Neural cell (in vitro differentiated cells): ENCODE measurements around the gene JAZF1. TPM values are rescaled to one million over a fixed set of nuclear protein-coding genes. Genes with fewer than 3 reads are reported as not detected.

ENCODE experiments used
- H2AFZ ChIP-seq: fragments of 200-600, 300-800 bp; sonication (generic), shearing (Covaris generic); 2 replicates; pipeline ENCODE4 v1.6.0; 2014; ENCODE audit warnings: low read depth, mild to moderate bottlenecking, antibody characterized with exemption, low read length, moderate library complexity
- H3F3A ChIP-seq: fragments of 200-600 bp; shearing (Covaris generic); 2 replicates; pipeline ENCODE4 v1.6.1; 2016; ENCODE audit warnings: mild to moderate bottlenecking, moderate library complexity, mixed read lengths, antibody characterized with exemption, low read length; ENCODE audit not compliant: insufficient read depth, poor library complexity, severe bottlenecking
- H3K27ac ChIP-seq: fragments of 200-600, 300-800 bp; sonication (generic), shearing (Covaris generic); 2 replicates; pipeline ENCODE4 v1.5.1; 2014; ENCODE audit warnings: mild to moderate bottlenecking, low read length, moderate library complexity
- H3K27me3 ChIP-seq: fragments of 300-800, 200-600 bp; sonication (generic), shearing (Covaris generic); 2 replicates; pipeline ENCODE4 v1.6.0; 2014; ENCODE audit warnings: mild to moderate bottlenecking, low read depth, low read length, moderate library complexity; ENCODE audit not compliant: insufficient read depth
- H3K36me3 ChIP-seq: fragments of 300-800, 200-600 bp; sonication (generic), shearing (Covaris generic); 2 replicates; pipeline ENCODE4 v1.5.1; 2014; ENCODE audit warnings: mild to moderate bottlenecking, antibody characterized with exemption, low read length, moderate library complexity; ENCODE audit not compliant: insufficient read depth
- H3K4me2 ChIP-seq: fragments of 300-800, 200-600 bp; sonication (generic), shearing (Covaris generic); 2 replicates; pipeline ENCODE4 v1.6.0; 2014; ENCODE audit warnings: mild to moderate bottlenecking, low read length
- H3K4me3 ChIP-seq: fragments of 300-800, 200-600 bp; sonication (generic), shearing (Covaris generic); 2 replicates; pipeline ENCODE4 v1.5.1; 2014; ENCODE audit warnings: mild to moderate bottlenecking, low read length, moderate library complexity
- H3K79me2 ChIP-seq: fragments of 200-600 bp; shearing (Covaris generic); replicated peaks from 2 replicates; pipeline ENCODE4 v1.6.0; 2014; ENCODE audit warnings: mild to moderate bottlenecking, low read length, moderate library complexity; ENCODE audit not compliant: insufficient read depth
- H3K9ac ChIP-seq: fragments of 300-800, 200-600 bp; sonication (generic), shearing (Covaris generic); 2 replicates; pipeline ENCODE4 v1.6.1; 2016; ENCODE audit warnings: mild to moderate bottlenecking, low read length, mixed read lengths
- H3K9me2 ChIP-seq: fragments of 200-600 bp; shearing (Covaris generic); 2 replicates; pipeline ENCODE4 v1.6.1; 2016; ENCODE audit warnings: mild to moderate bottlenecking, low read length, mixed read lengths; ENCODE audit not compliant: insufficient read depth
- H3K9me3 ChIP-seq: fragments of 200-600, 300-800 bp; sonication (generic), shearing (Covaris generic); 2 replicates; pipeline ENCODE4 v1.6.1; 2016; ENCODE audit warnings: mild to moderate bottlenecking, mixed run types, low read length, moderate library complexity, mixed read lengths
- H4K20me1 ChIP-seq: fragments of 200-600 bp; shearing (Covaris generic); 2 replicates; pipeline ENCODE4 v1.6.1; 2016; ENCODE audit warnings: mild to moderate bottlenecking, mixed run types; ENCODE audit not compliant: insufficient read depth
- EP300 ChIP-seq: fragments of 450-650 bp; conservative IDR thresholded peaks from 2 replicates; pipeline ENCODE4 v1.6.1; 2014; ENCODE audit warnings: antibody characterized with exemption, mild to moderate bottlenecking, moderate library complexity; ENCODE audit not compliant: poor library complexity, severe bottlenecking
- EZH2 ChIP-seq: fragments of 200-600, 300-800 bp; shearing (Covaris generic), sonication (generic); IDR thresholded peaks from 2 replicates; pipeline ENCODE4 v1.6.1; 2014; ENCODE audit warnings: antibody characterized with exemption, low read length, borderline replicate concordance, mild to moderate bottlenecking; ENCODE audit not compliant: insufficient read depth, poor library complexity, severe bottlenecking
- MXI1 ChIP-seq: fragments of 450-650 bp; conservative IDR thresholded peaks from 2 replicates; pipeline ENCODE4 v1.6.1; 2014; ENCODE audit warnings: antibody characterized with exemption, mild to moderate bottlenecking; ENCODE audit not compliant: poor library complexity, severe bottlenecking
- POLR2AphosphoS5 ChIP-seq: IDR thresholded peaks from 2 replicates; pipeline ENCODE4 v1.6.1; 2012
- RAD21 ChIP-seq: fragments of 450-650 bp; conservative IDR thresholded peaks from 2 replicates; pipeline ENCODE4 v1.6.1; 2014; ENCODE audit warnings: antibody characterized with exemption, mild to moderate bottlenecking, moderate library complexity
- SMC3 ChIP-seq: fragments of 450-650 bp; conservative IDR thresholded peaks from 2 replicates; pipeline ENCODE4 v1.6.1; 2014; ENCODE audit warnings: antibody characterized with exemption, mild to moderate bottlenecking, moderate library complexity; ENCODE audit not compliant: poor library complexity
- TAF1 ChIP-seq: IDR thresholded peaks from 2 replicates; pipeline ENCODE4 v1.6.1; 2012; ENCODE audit warnings: low read depth
- polyA plus RNA-seq: library from polyadenylated mRNA; depleted of rRNA; stranded (reverse); fragments of >200 nt; gene quantifications from 2 replicates; pipeline ENCODE4 v1.2.3, GENCODE V29; 2014
- TF ChIP-seq, protein P1 (sequence below): fragments of 450-650 bp; IDR thresholded peaks from 2 replicates; pipeline ENCODE4 v1.5.1; 2014; ENCODE audit warnings: antibody characterized with exemption, mild to moderate bottlenecking, moderate library complexity; ENCODE audit not compliant: poor library complexity, severe bottlenecking
- TF ChIP-seq, protein P2 (sequence below): IDR thresholded peaks from 2 replicates; pipeline ENCODE4 v1.6.1; 2012; ENCODE audit warnings: borderline replicate concordance

Gene JAZF1
- polyA plus RNA-seq, 1 donor from 2014 or later: 29.5 TPM

DNA sequence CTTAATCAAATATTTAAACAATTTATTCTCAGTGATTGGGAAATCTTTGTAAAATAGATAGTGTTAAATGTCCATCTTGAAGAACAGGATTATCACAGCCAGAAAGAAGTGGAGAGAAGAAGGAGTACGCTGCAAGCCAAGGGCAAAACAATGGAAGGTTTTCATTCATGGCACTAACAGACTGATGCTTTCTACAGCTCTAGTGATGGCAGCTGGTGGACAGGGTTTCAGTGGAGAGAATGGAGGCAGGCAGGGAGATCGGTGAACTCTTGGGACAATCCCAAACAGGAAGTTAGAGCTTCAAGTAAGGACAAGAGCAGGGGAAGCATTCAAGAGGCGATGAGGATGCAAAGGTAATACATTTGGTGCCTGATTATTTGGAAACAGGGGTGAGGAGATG is 207.0 kb downstream of the JAZF1 start:
- no peak overlapping the region for H3K4me3 ChIP-seq
- H2AFZ ChIP-seq: no peak overlapping the region
- TF ChIP-seq EZH2 (no peak), POLR2AphosphoS5 (no peak), RAD21 (no peak), SMC3 (no peak), TAF1 (no peak), EP300 (no peak)
- TF ChIP-seq, protein P1, sequence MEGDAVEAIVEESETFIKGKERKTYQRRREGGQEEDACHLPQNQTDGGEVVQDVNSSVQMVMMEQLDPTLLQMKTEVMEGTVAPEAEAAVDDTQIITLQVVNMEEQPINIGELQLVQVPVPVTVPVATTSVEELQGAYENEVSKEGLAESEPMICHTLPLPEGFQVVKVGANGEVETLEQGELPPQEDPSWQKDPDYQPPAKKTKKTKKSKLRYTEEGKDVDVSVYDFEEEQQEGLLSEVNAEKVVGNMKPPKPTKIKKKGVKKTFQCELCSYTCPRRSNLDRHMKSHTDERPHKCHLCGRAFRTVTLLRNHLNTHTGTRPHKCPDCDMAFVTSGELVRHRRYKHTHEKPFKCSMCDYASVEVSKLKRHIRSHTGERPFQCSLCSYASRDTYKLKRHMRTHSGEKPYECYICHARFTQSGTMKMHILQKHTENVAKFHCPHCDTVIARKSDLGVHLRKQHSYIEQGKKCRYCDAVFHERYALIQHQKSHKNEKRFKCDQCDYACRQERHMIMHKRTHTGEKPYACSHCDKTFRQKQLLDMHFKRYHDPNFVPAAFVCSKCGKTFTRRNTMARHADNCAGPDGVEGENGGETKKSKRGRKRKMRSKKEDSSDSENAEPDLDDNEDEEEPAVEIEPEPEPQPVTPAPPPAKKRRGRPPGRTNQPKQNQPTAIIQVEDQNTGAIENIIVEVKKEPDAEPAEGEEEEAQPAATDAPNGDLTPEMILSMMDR: no peak
- TF ChIP-seq, protein P2, sequence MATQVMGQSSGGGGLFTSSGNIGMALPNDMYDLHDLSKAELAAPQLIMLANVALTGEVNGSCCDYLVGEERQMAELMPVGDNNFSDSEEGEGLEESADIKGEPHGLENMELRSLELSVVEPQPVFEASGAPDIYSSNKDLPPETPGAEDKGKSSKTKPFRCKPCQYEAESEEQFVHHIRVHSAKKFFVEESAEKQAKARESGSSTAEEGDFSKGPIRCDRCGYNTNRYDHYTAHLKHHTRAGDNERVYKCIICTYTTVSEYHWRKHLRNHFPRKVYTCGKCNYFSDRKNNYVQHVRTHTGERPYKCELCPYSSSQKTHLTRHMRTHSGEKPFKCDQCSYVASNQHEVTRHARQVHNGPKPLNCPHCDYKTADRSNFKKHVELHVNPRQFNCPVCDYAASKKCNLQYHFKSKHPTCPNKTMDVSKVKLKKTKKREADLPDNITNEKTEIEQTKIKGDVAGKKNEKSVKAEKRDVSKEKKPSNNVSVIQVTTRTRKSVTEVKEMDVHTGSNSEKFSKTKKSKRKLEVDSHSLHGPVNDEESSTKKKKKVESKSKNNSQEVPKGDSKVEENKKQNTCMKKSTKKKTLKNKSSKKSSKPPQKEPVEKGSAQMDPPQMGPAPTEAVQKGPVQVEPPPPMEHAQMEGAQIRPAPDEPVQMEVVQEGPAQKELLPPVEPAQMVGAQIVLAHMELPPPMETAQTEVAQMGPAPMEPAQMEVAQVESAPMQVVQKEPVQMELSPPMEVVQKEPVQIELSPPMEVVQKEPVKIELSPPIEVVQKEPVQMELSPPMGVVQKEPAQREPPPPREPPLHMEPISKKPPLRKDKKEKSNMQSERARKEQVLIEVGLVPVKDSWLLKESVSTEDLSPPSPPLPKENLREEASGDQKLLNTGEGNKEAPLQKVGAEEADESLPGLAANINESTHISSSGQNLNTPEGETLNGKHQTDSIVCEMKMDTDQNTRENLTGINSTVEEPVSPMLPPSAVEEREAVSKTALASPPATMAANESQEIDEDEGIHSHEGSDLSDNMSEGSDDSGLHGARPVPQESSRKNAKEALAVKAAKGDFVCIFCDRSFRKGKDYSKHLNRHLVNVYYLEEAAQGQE: no peak
- H3K27ac ChIP-seq: no peak overlapping the region
- no peaks in the 10 kb centered on the region for H3K9me3 ChIP-seq
- no peak overlapping the region for H3K4me2 ChIP-seq
- no peaks in the 10 kb centered on the region for H3F3A ChIP-seq
- no peaks in the 10 kb centered on the region for H4K20me1 ChIP-seq
- no peaks in the 10 kb centered on the region for H3K27me3 ChIP-seq
- H3K79me2 ChIP-seq: no peaks in the 10 kb centered on the region
- no peaks in the 10 kb centered on the region for H3K9me2 ChIP-seq
- H3K9ac ChIP-seq: no peak overlapping the region
- H3K36me3 ChIP-seq: no peaks in the 10 kb centered on the region

DNA sequence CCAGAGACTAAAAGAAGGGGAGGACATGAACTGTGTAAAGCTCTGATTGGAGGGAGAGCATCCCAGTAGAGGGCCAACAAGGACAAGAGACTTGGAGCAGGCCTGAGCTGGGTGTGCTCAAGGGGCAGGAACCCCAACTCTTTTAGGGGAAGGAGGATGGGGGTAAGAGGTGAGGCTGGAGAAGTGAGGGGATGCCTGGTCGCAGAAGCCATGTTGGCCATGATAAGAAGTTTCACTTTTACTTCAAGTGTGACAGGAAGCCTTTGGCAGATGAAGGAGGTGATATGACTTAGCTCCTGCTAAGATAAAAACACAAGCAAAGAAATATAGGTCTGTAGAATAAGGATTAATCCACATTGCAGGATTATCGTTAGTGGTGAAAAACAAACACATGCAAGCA is 208.3 kb downstream of the JAZF1 start:
- no peaks in the 10 kb centered on the region for H3K9me3 ChIP-seq
- H3K4me2 ChIP-seq: no peak overlapping the region
- no peak overlapping the region for H2AFZ ChIP-seq
- no peaks in the 10 kb centered on the region for H4K20me1 ChIP-seq
- TF ChIP-seq RAD21 (no peak), TAF1 (no peak), POLR2AphosphoS5 (no peak), SMC3 (no peak), MXI1 (no peak), EP300 (no peak), EZH2 (no peak)
- TF ChIP-seq, protein P1: no peak
- TF ChIP-seq, protein P2: no peak
- H3K36me3 ChIP-seq: no peaks in the 10 kb centered on the region
- no peaks in the 10 kb centered on the region for H3F3A ChIP-seq
- H3K9me2 ChIP-seq: no peaks in the 10 kb centered on the region
- no peak overlapping the region for H3K9ac ChIP-seq
- no peaks in the 10 kb centered on the region for H3K27me3 ChIP-seq
- H3K4me3 ChIP-seq: no peak overlapping the region
- no peaks in the 10 kb centered on the region for H3K79me2 ChIP-seq
- H3K27ac ChIP-seq: no peak overlapping the region
